ENCODE results near the gene ZNF491. TPM values are rescaled to one million over a fixed set of nuclear protein-coding genes. Genes with fewer than 3 reads are reported as not detected.
"Not testable (repeated sequence)": the region's sequence is repeated elsewhere in the genome, so short reads cannot be mapped to it uniquely, and the experiment has no call there.

ZNF491 gene
- total RNA-seq, 1 donor from 2014 or later = 2.4 TPM

DNA sequence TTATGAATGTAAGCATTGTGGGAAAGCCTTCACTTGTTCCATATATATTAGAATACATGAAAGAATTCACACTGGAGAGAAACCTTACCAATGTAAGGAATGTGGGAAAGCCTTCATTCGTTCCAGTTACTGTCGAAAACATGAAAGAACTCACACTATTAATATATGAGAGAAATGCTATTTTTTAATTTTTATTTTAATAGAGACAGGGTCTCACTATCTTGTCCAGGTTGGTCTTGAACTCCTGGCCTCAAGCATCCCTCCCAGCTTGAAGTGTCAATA lies 8.7 kb downstream of the ZNF491 start:
- H3K9me3 ChIP-seq (replicated peaks) = peaks cover 44% of the 10 kb centered on the region
- intact Hi-C loops (cut with micrococcal nuclease) = no loop called here
- H3K36me3 ChIP-seq = peaks cover 51% of the 10 kb centered on the region
- H3K27me3 ChIP-seq (ENCODE audit: low read depth) = no peaks in the 10 kb centered on the region
- H3K4me3 ChIP-seq = no peak overlapping the region
- no peak for DNase-seq
- H3K4me1 ChIP-seq = no peaks in the 10 kb centered on the region
- H3K27ac ChIP-seq (replicated peaks) = no peak overlapping the region
- TF ChIP-seq, protein P1, sequence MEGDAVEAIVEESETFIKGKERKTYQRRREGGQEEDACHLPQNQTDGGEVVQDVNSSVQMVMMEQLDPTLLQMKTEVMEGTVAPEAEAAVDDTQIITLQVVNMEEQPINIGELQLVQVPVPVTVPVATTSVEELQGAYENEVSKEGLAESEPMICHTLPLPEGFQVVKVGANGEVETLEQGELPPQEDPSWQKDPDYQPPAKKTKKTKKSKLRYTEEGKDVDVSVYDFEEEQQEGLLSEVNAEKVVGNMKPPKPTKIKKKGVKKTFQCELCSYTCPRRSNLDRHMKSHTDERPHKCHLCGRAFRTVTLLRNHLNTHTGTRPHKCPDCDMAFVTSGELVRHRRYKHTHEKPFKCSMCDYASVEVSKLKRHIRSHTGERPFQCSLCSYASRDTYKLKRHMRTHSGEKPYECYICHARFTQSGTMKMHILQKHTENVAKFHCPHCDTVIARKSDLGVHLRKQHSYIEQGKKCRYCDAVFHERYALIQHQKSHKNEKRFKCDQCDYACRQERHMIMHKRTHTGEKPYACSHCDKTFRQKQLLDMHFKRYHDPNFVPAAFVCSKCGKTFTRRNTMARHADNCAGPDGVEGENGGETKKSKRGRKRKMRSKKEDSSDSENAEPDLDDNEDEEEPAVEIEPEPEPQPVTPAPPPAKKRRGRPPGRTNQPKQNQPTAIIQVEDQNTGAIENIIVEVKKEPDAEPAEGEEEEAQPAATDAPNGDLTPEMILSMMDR (IDR thresholded peaks at IDR 0.05; ENCODE audit: borderline replicate concordance) = no peak

DNA sequence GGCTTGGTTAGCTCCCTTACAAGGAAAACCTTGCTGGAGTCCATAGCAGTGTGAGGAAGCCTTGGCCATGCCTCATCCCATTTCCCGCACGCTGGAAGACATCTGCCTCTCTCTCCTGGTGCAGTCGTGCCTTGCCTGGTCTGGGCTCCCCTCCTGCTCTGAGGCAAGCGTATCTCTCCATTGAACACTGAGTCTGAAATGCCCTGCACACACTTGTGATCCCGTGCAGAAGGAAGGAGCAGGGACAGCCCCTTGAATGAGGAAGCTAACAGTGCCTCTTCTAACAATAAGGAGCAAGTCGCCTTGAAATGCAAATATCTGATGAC lies 15.3 kb downstream of the ZNF491 start:
- H3K4me1 ChIP-seq = peaks cover 38% of the 10 kb centered on the region
- no peaks in the 10 kb centered on the region for H3K27me3 ChIP-seq (ENCODE audit: low read depth)
- intact Hi-C loops (cut with micrococcal nuclease) = no loop called here
- TF ChIP-seq, protein P1 (IDR thresholded peaks at IDR 0.05; ENCODE audit: borderline replicate concordance) = no peak
- H3K4me3 ChIP-seq = peak overlapping the region; percentile 98
- peaks cover 7% of the 10 kb centered on the region for H3K36me3 ChIP-seq
- peak overlapping the region; percentile 97 for H3K27ac ChIP-seq (replicated peaks)
- no peaks in the 10 kb centered on the region for H3K9me3 ChIP-seq (replicated peaks)
- no peak for DNase-seq

DNA sequence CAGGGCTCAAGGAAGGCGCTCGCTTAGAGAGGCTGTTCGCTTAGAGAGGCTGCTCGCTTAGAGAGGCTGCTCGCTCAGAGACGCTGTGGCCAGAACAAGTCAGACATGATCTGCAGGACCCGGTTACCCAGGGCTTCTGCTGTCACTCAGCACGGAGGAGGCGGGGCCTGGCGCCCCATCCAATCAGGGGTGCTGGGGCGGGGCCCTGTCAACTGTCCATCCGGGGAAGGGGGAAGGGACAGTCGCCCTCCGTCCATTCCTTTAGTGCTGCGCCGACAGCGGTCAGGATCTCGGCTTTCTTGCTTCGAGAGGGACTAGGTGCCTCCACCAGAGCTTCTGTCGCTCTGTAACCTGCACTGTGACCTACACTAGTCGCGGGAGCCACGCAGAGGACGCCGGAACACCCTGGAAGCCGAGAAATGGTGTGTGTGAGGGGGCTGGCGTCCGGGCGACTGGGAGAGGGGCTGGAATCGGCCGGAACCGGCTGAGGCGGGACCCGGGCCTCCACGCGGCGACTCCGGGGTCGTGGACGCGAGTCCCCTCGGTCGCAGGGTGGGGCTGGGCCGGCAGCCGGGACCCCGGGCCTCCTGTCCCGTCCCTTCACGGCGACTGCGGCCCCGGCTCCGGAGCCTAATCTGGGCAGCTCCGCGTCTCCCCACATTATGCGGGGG lies 15.8 kb downstream of the ZNF491 start, which contains the start of gene ZNF440:
Gene ZNF440 (plus strand): TSS at position 245 of the 671 bp plus-strand sequence. CDS start 175 bp downstream, at position 420.
- TF ChIP-seq, protein P1 (IDR thresholded peaks at IDR 0.05; ENCODE audit: borderline replicate concordance) = no peak
- Histone ChIP-seq H3K9me3 (replicated peaks) (no peaks in the 10 kb centered on the region), H3K27me3 (ENCODE audit: low read depth) (no peaks in the 10 kb centered on the region), H3K4me1 (peaks cover 38% of the 10 kb centered on the region), H3K4me3 (peak within 1 kb of the TSS; percentile 98), H3K36me3 (peaks cover 4% of the 10 kb centered on the region), H3K27ac (replicated peaks) (peak within 1 kb of the TSS; percentile 97)
- DNase-seq = peak; percentile 97
- intact Hi-C loops (cut with micrococcal nuclease) = no loop called here

GRCh38 chr19:11814700-11815035 lies 16.3 kb downstream of the ZNF491 start:
- TF ChIP-seq, protein P1 (IDR thresholded peaks at IDR 0.05; ENCODE audit: borderline replicate concordance) = no peak

DNA sequence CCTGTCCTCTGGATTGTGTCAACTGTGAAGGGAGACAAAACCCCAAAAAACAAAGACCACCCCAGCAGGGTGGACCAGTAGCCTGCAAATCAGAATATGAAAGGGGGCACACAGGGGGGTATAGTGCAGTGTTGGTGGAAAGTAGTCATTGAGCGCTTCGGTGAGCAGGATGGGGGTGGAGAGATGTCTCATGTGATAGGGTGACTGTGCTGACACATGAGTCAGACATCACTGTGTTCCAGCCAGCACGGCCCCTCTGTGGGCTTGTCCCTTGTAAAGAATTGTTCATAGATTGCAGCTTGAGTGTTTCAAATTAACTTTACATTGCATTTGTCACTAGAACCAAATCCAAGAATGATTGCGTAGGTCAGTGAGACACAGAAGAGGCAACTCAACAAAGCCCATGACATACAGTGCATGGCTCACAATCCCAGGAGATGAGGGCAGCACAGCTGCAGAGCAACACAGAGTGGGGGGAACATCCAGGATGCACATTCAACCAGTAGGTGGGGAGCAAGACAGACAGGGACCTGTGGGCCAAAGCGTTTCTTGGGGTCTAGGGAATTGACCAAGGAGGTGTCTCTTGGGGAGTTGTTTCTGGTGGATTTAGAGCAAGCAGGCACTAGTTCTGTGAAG lies 23.3 kb downstream of the ZNF491 start:
- Histone ChIP-seq H3K9me3 (replicated peaks) (peaks cover 14% of the 10 kb centered on the region), H3K4me1 (peaks cover 8% of the 10 kb centered on the region), H3K36me3 (peaks cover 43% of the 10 kb centered on the region), H3K27me3 (ENCODE audit: low read depth) (no peaks in the 10 kb centered on the region), H3K27ac (replicated peaks) (no peak overlapping the region), H3K4me3 (no peak overlapping the region)
- TF ChIP-seq, protein P1 (IDR thresholded peaks at IDR 0.05; ENCODE audit: borderline replicate concordance) = no peak
- intact Hi-C loops (cut with micrococcal nuclease) = no loop called here
- no peak for DNase-seq

More at GRCh38 chr19:11814700-11815035, 16.3 kb downstream of the ZNF491 start:
- intact Hi-C loops (cut with micrococcal nuclease) = no loop called here
- Histone ChIP-seq H3K4me3 (peak overlapping the region; percentile 98), H3K27me3 (ENCODE audit: low read depth) (no peaks in the 10 kb centered on the region), H3K9me3 (replicated peaks) (no peaks in the 10 kb centered on the region), H3K36me3 (peaks cover 6% of the 10 kb centered on the region), H3K4me1 (peaks cover 38% of the 10 kb centered on the region), H3K27ac (replicated peaks) (peak overlapping the region; percentile 97)
- DNase-seq = no peak

GRCh38 chr19:11828957-11829876 lies 30.9 kb downstream of the ZNF491 start:
- H3K4me3 ChIP-seq; H3K4me1 ChIP-seq; H3K27me3 ChIP-seq (ENCODE audit: low read depth); H3K27ac ChIP-seq (replicated peaks); DNase-seq; intact Hi-C loops (cut with micrococcal nuclease): not testable (repeated sequence)
- Histone ChIP-seq H3K9me3 (replicated peaks) (peaks cover 83% of the 10 kb centered on the region), H3K36me3 (peaks cover 79% of the 10 kb centered on the region)
